Dedifferentiated amniotic fluid mesenchymal stem cell (primary cell): ENCODE data around the gene CCDC120.

ENCODE experiments used
- DNase-seq: peaks from one replicate; pipeline ENCODE4 v3.0.0-alpha.2; 2016; ENCODE audit errors: extremely low spot score

The CCDC120 gene

GRCh38 chrX:49063715-49064114, 4.9 kb downstream of the CCDC120 start:
- DNase-seq = no peak

DNA sequence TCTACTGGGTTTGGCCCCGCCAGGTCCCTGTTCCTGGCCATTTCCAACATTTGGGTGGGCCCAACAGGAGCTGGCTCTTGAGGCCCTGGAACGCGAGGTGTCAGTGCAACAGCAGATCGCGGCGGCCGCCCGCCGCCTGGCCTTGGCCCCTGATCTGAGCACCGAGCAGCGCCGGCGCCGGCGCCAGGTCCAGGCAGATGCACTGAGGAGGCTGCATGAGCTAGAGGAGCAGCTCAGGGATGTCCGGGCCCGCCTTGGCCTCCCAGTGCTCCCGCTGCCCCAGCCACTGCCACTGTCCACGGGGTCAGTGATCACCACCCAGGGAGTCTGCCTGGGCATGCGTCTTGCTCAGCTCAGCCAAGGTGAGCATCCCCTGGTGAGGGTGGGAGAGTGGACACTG, 5.5 kb downstream of the CCDC120 start:
- DNase-seq = no peak

- DNase-seq = no peak
Observed at GRCh38 chrX:49064735-49065134, 5.9 kb downstream of the CCDC120 start.

DNA sequence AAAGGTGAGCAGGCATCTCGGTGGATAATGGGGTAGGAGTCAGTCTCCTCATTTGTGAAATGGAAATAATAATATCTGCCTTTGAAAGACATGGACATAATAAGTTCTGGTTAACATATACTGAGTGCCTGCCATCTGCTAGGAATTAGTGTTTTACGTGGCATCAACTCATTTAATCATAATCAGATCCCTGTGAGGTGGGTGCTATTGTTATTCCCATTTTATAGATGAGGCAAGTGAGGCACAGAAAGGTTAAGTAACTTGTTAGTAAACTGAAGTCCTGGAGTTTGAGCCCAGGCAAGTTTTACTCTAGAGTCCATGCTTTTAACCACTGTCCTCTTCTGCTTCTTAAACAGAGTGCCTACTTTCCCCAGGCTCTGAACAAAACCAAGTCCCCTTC, 7.5 kb downstream of the CCDC120 start:
- DNase-seq = no peak

- no peak for DNase-seq
Observed at GRCh38 chrX:49066690-49067089, 7.9 kb downstream of the CCDC120 start.

- DNase-seq = no peak
Observed at GRCh38 chrX:49067285-49068120, 8.7 kb downstream of the CCDC120 start.

- DNase-seq = no peak
Observed at GRCh38 chrX:49069038-49069437, 10.2 kb downstream of the CCDC120 start.

- no peak for DNase-seq
Observed at GRCh38 chrX:49070988-49071387, 12.2 kb downstream of the CCDC120 start.

DNA sequence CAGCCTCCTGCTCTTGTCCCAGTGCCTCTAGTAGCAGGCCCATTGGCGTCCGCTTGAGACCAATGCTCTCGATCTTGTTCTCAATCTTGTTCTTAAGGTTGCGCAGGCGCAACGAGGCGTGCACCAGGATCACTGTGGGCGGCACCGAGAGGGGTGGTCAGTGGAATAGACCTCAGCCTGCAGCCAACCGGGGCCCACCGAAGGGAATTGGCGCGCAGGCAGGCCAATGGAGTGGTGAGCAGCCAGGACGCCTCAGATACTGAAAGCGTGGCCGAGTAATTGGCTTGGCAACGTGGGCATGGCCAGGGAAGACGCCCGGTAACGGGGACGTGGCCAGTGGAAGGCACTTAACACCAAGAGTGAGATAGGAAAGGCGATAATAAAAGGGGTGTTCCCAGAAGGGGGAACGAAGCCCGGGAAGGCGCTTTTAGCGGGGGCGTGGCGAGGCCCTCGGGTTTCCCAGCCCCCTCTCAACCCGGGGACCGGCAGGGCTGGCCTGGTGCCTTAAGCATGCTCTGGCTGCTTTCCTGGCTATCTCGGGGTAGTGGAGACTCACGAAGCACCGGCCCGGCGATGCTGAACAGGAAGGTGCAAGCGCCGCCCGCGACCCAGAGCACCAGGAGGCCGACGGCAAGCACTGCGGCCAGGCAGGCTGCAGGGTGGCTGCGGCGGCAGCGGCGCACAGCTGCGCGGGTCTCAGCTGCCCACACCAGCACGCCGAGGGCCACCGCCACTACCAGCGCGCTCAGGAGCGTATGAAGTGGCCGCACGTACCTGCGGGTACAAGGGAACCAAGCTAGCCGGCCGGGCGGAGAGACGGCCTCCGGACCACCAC, 13.3 kb downstream of the CCDC120 start:
- DNase-seq = no peak

GRCh38 chrX:49072712-49073095, 13.9 kb downstream of the CCDC120 start:
- no peak for DNase-seq

- peak; percentile 81 for DNase-seq
Observed at GRCh38 chrX:49073601-49074575, 15.1 kb downstream of the CCDC120 start, which contains the start of gene PRAF2. PRAF2 (minus strand) TSS chrX:49074002; CDS start chrX:49073987, 15 bp downstream.

- DNase-seq = no peak
Observed at GRCh38 chrX:49075347-49075746, 16.5 kb downstream of the CCDC120 start.

GRCh38 chrX:49077941-49078340, 19.1 kb downstream of the CCDC120 start:
- no peak for DNase-seq

DNA sequence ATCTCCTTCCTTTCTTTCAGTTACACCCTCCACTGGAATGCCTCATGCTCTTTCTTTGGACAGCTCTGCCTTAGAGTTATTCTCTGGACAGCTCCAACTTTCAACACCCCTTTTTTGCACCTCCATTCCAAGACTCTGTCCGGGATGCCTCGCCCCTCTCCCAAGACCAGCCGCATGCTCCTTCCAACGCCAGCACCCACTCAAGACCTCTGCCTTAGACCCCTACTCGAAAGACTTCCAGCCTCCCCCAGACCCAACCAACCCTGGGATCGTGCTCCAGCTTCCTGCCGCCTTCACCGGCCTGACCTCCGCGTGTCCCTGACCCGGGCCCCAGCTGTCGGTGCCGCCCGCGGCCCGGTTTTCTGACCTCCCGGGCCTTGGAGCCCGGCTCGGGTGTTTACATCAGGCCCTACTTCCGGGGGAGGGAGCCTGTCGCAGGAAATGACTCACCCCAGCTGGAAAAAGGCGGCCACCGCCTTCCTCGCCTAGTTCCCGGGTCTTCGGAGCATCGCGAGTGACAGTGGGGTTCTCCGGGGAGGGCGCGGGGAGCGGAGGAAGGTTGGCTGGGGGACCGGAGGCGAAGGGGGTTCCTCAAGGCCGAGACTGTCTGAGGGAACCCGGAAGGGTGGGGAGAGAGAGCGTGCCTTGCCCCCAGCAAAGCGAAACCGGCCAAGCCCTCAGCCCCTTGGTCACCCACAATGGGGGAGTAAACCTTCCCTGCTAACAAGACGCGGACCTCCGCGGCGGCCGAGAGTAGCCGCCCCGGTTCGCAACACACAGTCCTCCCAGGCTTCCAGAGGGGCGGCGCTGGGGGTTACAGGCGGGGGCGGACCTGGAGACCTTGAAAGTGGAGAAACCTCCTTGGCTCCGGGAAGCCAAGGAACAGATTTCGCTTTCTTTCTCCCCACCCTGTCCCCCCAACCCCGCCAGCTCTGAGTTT, 21.0 kb downstream of the CCDC120 start, which contains the start of gene WDR45:
WDR45 (minus strand) TSS at position 399 of the 940 bp plus-strand sequence. CDS start 1,792 bp downstream, outside the sequence.
- DNase-seq = peak; percentile 59

GRCh38 chrX:49082271-49082871, 23.6 kb downstream of the CCDC120 start:
- DNase-seq = no peak

- no peak for DNase-seq
Observed at GRCh38 chrX:49089553-49089952, 30.8 kb downstream of the CCDC120 start.

DNA sequence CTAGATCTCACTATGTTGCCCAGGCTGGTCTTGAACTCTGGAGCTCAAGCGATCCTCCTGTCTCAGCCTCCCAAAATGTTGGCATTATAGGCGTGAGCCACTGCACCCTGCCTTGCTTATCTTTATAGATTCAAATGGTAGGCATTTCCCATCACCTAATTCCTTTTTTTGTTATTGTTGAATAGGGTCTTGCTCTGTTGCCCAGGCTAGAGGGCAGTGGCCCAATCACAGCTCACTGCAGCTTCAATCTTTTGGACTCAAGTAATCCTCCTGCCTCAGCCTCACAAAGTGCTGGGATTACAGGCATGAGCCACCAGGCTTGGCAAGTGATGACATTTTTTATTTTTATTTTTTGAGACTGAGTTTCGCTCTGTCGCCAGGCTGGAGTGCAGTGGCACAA, 37.6 kb downstream of the CCDC120 start:
- no peak for DNase-seq

DNA sequence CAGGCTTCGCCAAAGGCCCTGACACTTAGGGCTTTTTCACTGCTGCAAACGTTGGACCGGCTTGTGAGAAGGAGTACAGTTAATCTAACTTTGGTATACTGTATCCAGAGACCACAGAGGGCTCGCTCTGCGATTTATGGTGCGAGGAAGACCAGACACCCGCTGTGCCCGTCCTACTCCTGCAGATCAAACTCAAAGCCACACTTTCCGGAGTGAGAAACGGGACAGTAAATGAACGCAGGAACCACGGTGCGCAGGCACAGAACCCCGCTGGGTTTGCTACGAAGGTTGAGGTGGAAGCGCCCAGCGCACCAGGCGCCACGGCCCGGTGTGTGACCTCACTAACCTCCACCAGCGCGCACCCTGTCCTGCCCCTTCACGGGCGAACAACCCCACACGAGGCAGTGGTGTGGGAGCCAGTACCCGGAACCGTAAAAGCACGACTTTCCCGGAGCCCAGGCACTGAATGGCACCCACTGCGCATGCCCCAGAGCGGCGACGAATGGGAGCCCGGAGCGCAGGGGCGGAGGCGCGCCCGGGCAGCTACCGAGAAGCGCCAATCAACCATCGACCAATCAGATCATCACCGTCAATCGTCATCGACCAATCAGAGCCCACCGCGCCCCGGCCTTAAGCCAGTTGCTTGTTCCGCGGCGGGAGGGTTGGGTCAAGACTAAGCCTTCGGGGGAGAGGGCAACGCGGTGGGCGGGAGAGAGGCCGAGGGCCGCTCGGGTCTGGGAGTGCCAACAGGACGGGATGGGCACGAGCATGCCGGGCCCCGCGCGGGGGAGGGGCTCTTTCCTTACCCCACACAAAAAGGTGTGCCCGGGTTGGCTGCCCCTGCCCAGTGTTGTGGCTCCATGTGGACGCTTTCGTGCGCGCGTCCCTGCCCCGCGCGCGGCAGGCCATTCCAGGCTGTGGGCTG, 42.2 kb downstream of the CCDC120 start:
- DNase-seq = peak; percentile 82

GRCh38 chrX:49101629-49101984, 42.8 kb downstream of the CCDC120 start:
- DNase-seq = no peak
